Neuron (in vitro differentiated cells): ENCODE results near the gene DAZL.
"Not testable (repeated sequence)": the region's sequence is repeated elsewhere in the genome, so short reads cannot be mapped to it uniquely, and the experiment has no call there.

ENCODE experiments used
- H2AFZ ChIP-seq: one replicate; pipeline ENCODE4 v1.6.1; 2013; ENCODE audit warnings: low read depth, mild to moderate bottlenecking, inconsistent platforms, low read length, moderate library complexity
- H3K27me3 ChIP-seq: one replicate; pipeline ENCODE4 v1.6.1; 2013; ENCODE audit warnings: low read length; ENCODE audit not compliant: insufficient read depth
- H3K36me3 ChIP-seq: one replicate; pipeline ENCODE4 v1.6.1; 2013; ENCODE audit warnings: low read length; ENCODE audit not compliant: insufficient read depth
- H3K4me1 ChIP-seq: one replicate; pipeline ENCODE4 v1.6.1; 2013; ENCODE audit warnings: low read length; ENCODE audit not compliant: insufficient read depth
- H3K4me3 ChIP-seq: 2 replicates; pipeline ENCODE4 v1.5.1; 2013; ENCODE audit warnings: mild to moderate bottlenecking, low read length, moderate library complexity
- H3K9me3 ChIP-seq: one replicate; pipeline ENCODE4 v1.6.1; 2013; ENCODE audit warnings: low read length

The DAZL gene, protein sequence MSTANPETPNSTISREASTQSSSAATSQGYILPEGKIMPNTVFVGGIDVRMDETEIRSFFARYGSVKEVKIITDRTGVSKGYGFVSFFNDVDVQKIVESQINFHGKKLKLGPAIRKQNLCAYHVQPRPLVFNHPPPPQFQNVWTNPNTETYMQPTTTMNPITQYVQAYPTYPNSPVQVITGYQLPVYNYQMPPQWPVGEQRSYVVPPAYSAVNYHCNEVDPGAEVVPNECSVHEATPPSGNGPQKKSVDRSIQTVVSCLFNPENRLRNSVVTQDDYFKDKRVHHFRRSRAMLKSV

DNA sequence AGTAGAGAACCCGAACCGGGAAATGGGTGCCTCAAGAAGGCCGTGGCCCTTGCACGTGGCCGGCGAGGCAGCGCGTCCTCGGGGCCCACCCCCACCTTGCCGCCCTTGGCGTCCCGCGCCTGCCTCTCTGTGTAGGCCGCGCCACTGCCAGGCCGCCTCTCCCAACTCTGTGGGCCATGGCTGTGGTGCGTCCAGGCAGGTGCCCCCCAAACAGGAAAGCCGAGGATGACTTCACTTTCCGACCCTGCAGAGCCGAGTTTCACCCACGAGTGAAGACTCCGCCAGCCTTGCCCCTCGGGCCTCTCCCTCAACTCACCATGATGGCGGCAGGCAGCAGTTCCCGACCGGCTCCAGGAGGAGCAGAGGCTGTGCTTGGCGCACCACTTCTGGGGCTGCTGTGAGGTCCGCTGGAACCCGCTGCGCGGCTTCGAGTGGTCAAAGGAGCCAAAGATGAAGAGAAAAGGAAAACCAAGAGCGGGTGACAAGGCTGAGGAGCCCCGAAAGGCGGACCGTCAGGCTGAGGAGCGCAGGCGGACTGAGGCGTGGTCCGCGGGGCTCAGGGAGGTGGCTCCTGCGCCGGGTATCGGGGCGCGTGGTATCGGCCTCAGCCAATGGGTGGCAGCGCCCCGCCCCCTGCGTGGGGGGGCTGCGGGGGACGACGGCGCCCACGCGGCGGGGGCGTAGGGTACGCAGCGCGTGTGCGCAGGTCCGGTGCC, at the start of gene DAZL:
Gene DAZL, minus strand, starts transcription at position 537 of the 716 bp plus-strand sequence. Its CDS starts 218 bp downstream, at position 319.
- H3K27me3 ChIP-seq, result no peaks in the 10 kb centered on the region
- no peak within 1 kb of the TSS for H2AFZ ChIP-seq
- H3K9me3 ChIP-seq, result peaks cover 2% of the 10 kb centered on the region
- H3K4me1 ChIP-seq, result no peaks in the 10 kb centered on the region
- no peak within 1 kb of the TSS for H3K4me3 ChIP-seq
- H3K36me3 ChIP-seq, result no peaks in the 10 kb centered on the region

DNA sequence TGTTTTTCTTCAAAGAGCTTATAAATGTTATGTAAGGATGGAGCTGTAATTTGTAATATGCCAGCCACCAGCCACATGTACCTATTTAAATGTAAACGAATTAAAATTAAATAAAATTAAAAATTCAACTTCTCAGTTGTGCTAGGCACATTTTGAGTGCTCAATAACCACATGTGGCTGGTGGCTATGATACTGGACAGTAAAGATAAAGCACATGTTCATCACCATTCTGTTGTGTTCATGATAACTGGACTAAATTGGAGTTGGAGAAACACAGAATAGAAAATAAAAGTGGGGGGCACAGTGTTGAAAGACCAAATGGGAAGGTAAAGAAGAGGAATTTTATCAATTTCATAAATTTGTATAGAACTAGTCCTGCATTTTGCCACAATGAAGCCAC, 49.8 kb upstream of the DAZL start:
- Histone ChIP-seq H2AFZ (no peak overlapping the region), H3K36me3 (no peaks in the 10 kb centered on the region), H3K4me1 (peaks cover 16% of the 10 kb centered on the region), H3K27me3 (no peaks in the 10 kb centered on the region), H3K4me3 (no peak overlapping the region), H3K9me3 (no peaks in the 10 kb centered on the region)

DNA sequence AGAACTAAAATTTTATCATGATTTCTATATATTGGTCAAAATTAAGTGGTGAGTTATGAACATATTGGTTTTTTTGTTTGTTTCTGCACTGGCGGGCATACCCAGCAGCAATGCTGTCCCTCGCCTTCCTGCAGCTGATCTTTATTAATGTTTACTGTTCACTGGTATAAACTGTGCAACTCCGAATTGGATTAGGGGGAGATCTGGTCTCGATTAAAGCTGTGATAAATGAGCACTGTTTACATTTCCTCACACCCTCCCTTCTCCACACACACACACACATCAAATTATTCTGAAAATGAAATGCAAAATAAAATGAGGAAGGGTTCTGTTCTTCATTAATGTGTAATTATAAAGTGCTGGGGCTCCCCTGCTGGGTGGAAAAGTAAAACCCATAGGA, 48.5 kb upstream of the DAZL start:
- H3K4me3 ChIP-seq, result no peak overlapping the region
- no peaks in the 10 kb centered on the region for H3K36me3 ChIP-seq
- H2AFZ ChIP-seq, result no peak overlapping the region
- H3K27me3 ChIP-seq, result no peaks in the 10 kb centered on the region
- peaks cover 14% of the 10 kb centered on the region for H3K4me1 ChIP-seq
- no peaks in the 10 kb centered on the region for H3K9me3 ChIP-seq

DNA sequence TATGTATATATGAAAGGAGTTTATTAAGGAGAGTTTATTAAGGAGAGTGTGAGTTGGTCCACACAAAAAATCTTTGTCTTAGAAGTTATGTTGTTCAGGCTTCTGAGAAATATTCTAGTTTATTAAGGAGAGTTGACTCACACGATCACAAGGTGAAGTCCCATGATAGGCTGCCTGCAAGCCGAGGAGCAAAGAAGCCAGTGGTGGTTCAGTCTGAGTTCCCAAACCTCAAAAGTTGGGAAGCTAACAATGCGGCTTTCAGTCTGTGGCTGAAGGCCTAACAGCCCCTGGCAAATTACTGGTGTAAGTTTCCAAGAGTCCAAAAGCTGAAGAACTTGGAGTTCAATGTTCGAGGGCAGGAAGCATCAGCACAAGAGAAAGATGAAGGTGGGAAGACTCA, 42.4 kb upstream of the DAZL start:
- Histone ChIP-seq H3K27me3 (no peaks in the 10 kb centered on the region), H3K36me3 (no peaks in the 10 kb centered on the region), H2AFZ (no peak overlapping the region)

DNA sequence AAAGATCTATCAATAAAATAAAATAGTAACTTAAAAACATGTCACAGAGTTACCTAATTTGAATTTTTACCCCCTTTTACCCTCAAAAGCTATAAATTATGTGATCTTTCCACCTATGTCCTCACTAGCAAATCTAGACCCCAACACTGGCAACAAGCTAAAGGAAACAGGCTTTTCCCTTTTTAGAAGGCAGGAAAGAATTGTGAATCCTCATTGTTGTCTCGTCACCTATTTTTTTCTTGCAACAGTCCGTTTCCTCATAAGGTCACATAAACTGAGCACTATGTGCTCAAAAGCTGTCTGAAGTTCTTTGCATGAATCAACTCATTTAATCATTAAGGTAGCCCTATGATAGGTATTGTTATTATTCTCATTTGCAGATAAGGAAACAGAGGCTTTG, 34.6 kb upstream of the DAZL start:
- no peaks in the 10 kb centered on the region for H3K4me1 ChIP-seq
- no peak overlapping the region for H2AFZ ChIP-seq
- H3K27me3 ChIP-seq, result no peaks in the 10 kb centered on the region
- H3K9me3 ChIP-seq, result no peaks in the 10 kb centered on the region
- H3K4me3 ChIP-seq, result no peak overlapping the region
- H3K36me3 ChIP-seq, result no peaks in the 10 kb centered on the region

More for the DNA sequence above, 42.4 kb upstream of the DAZL start:
- H3K4me1 ChIP-seq, result no peaks in the 10 kb centered on the region
- H3K4me3 ChIP-seq, result no peak overlapping the region
- H3K9me3 ChIP-seq, result no peaks in the 10 kb centered on the region

DNA sequence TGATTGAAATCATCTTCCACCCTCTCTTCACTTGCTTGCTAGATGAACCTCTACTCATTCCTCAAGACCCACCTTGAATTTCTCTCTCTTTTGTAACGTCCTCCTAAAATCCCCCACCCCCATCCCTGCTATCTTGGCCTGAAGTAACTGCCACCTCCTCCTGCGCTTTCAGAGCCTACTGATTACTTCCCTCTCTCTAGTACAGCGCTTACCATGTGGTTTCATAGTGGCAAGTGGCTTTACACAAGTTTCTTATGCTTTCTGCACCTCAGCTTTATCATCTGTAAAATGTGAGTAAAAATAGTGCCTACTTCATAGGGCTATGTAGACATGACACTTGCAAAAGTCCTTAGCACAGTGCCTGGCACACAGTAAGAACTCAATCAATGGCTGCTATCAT, 28.7 kb upstream of the DAZL start:
- Histone ChIP-seq H3K4me3 (no peak overlapping the region), H3K9me3 (no peaks in the 10 kb centered on the region), H3K4me1 (no peaks in the 10 kb centered on the region), H2AFZ (no peak overlapping the region), H3K27me3 (no peaks in the 10 kb centered on the region), H3K36me3 (no peaks in the 10 kb centered on the region)

DNA sequence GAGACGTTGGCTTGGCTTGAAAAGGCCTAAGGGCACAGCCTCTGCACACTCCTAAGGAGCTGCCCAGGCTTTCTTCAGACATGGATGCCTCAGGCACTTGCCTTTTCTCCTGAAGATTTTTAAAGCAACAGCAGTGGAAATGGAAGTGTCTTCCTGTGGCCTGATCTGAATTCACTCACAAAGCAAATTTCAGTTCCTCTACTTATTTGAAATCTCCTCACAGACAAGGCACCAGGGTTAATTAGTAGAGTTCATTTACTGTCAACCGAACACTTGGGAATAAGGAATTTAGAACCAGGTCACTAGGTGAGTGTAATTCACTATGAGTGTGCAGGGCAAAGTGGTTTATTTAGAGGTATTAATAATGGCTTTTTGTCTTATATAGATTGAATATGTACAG, 27.2 kb upstream of the DAZL start:
- Histone ChIP-seq H3K4me3 (no peak overlapping the region), H3K36me3 (no peaks in the 10 kb centered on the region), H3K4me1 (no peaks in the 10 kb centered on the region), H3K27me3 (no peaks in the 10 kb centered on the region), H2AFZ (no peak overlapping the region), H3K9me3 (no peaks in the 10 kb centered on the region)

DNA sequence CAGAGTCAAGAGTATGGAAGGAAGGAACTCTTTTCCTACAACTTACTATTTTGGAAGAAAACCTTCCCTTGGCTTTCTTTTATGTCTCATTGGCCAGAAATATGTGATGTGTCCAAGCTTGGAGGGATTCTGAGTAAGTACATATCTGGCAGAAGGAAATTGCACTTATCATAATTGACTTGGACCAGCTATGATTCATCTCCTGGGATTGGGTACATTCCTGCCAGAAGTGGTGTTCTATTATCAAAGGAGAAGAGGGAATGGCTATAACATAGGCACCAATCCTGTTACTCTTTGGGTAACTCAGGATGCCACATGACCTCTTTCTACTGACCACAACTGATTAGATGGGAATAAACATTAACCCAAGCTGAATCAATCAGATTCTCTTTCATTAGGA, 13.5 kb upstream of the DAZL start:
- no peaks in the 10 kb centered on the region for H3K36me3 ChIP-seq

DNA sequence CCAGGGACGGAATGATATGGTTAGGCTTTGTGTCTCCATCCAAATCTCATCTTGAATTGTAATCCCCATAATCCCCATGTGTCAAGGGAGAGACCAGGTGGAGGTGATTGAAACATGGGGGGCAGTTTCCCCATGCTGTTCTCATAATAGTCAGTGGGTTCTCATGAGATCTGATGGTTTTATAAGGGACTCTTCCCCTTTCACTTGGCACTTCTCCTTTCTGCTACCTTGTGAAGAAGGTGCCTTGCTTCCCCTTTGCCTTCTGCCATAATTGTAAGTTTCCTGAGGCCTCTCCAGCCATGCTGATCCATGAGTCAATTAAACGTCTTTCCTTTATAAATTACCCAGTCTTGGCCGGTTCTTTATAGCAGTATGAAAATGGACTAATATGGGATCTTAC, 11.9 kb upstream of the DAZL start:
- not testable (repeated sequence) for H3K36me3 ChIP-seq

More for the DNA sequence above, 13.5 kb upstream of the DAZL start:
- H3K9me3 ChIP-seq, result peaks cover 4% of the 10 kb centered on the region
- H3K4me1 ChIP-seq, result no peaks in the 10 kb centered on the region
- no peaks in the 10 kb centered on the region for H3K27me3 ChIP-seq
- H2AFZ ChIP-seq, result no peak overlapping the region
- no peak overlapping the region for H3K4me3 ChIP-seq

DNA sequence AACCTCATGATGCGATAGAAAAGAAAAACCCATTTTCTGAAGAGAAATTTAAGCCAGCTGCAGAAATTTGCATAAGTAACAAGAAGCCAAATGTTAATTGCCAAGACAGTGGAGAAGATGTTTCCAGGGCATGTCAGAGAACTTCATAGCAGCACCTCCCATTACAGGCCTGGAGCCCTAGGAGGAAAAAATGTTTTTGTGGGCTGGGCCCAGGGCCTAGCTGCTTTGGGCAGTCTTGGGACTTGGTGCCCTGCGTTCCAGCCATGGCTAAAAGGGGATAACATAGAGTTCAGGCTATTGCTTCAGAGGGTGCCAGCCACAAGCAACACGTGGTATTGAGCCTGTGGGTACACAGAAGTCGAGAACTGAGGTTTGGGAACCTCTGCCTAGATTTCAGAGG, 10.9 kb upstream of the DAZL start:
- Histone ChIP-seq H3K4me1 (no peaks in the 10 kb centered on the region), H2AFZ (no peak overlapping the region), H3K9me3 (peaks cover 4% of the 10 kb centered on the region), H3K36me3 (no peaks in the 10 kb centered on the region), H3K27me3 (no peaks in the 10 kb centered on the region), H3K4me3 (no peak overlapping the region)

More for the DNA sequence above, 11.9 kb upstream of the DAZL start:
- H3K4me3 ChIP-seq, H3K4me1 ChIP-seq, H3K9me3 ChIP-seq, H2AFZ ChIP-seq, H3K27me3 ChIP-seq: not testable (repeated sequence)

DNA sequence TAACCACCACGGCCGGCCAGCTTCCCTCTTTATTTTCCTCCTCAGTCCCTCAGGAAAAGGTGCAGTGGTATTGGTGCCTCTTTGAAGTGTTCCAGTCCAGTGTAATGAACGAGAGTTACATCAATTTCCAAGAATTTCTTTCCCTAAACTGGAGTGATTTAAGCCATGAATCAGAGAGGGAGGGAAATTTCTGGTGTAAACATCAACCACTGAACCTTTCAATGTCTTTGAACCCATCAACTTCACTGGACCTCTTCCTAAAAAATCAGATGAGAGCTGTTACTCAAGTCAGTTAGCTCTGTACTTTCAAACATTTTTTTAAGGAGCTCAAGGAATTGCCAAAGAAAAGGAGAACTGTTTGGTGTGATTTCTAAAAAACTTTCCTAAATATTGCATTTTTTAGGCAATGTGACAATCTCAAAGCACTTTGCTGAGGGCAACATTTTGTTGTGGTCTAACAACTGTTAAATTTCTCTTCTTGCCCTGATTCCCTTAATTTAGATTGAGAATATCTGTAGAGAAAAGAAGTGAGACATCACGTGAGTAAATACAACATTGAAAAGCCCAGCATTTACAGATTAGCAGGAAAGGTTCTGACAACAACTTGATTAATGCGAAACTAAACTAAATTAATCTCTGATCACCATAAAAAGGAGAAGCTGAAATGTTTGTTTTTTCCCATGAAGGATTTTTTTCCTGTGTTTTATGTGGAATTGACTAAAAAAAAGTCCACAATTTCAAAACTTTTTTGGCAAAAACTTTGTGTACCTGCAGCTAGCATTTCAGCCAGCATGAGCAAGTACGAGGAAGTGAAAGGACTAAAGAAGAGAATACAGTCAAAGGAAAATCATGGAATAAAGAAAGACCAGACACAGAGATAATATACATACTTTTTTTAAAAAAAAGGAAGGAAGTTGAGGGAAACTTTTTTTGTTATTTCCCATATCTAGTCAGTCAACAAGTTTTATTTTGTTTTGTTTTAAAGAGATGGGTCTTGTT, 9.1 kb upstream of the DAZL start:
- H3K36me3 ChIP-seq, result no peaks in the 10 kb centered on the region
- H2AFZ ChIP-seq, result no peak overlapping the region
- no peaks in the 10 kb centered on the region for H3K27me3 ChIP-seq
- no peaks in the 10 kb centered on the region for H3K4me1 ChIP-seq
- peaks cover 4% of the 10 kb centered on the region for H3K9me3 ChIP-seq
- no peak overlapping the region for H3K4me3 ChIP-seq

DNA sequence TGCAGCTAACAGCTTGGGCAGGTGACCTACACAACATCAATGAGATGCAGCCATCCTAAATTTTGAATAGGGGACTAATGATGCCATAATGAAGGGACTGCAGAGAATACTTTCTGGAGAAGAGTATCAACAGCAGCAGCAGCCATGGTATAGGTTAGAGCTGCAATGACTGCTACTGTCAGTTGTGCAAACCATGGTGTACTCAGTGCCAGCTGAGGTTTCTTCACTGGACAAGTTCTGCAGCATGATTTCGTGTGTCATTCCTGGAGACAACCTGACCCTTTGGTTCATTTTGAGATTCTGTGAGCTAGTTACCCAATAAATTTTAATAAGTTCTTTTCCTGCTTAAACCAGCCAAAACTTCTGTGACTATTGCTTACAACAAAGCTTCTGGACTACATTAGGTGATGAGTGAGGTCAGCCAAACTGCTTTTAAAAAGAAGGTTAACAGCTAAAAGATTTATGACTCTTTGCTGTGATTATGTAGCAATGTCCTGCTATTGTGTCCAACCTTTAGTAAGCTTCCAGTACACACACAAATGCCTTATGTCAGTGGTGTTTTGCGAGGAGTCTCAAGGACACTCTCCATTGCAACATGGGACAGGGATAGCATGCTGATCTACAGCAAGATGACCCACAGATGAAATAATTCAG, 4.8 kb upstream of the DAZL start:
- Histone ChIP-seq H3K4me3 (no peak overlapping the region), H3K9me3 (no peaks in the 10 kb centered on the region), H2AFZ (no peak overlapping the region), H3K27me3 (no peaks in the 10 kb centered on the region), H3K4me1 (no peaks in the 10 kb centered on the region), H3K36me3 (no peaks in the 10 kb centered on the region)
